Ovary (tissue), 9 donors: ENCODE measurements around the gene COL26A1. TPM values are rescaled to one million over a fixed set of nuclear protein-coding genes. Genes with fewer than 3 reads are reported as not detected.

Source experiments
- DNase-seq, 5 donors: peaks; one replicate each; pipeline ENCODE4 v3.0.0-alpha.2; 2019 to 2020
- H3K27ac ChIP-seq, 2 donors: fragments of 200-600 bp; one replicate each; pipeline versions ENCODE4 v1.5.1 to v1.8.0; 2019 to 2022
- H3K27me3 ChIP-seq: fragments of 200-600 bp; one replicate; pipeline ENCODE4 v1.8.0; 2022
- H3K36me3 ChIP-seq: fragments of 200-600 bp; sonication (generic); one replicate; pipeline ENCODE4 v1.5.1; 2019
- H3K4me1 ChIP-seq: one replicate; pipeline ENCODE4 v1.8.1; 2013; ENCODE audit warnings: mild to moderate bottlenecking, moderate library complexity; ENCODE audit not compliant: insufficient read depth
- H3K4me3 ChIP-seq: fragments of 200-600 bp; sonication (generic); one replicate; pipeline ENCODE4 v1.5.1; 2017
- H3K9me3 ChIP-seq, 2 donors: fragments of 200-600 bp in 1 of 2; sonication (generic) in 1 of 2; one replicate each; pipeline versions ENCODE4 v1.5.1 to v1.8.1; 2013 to 2019; ENCODE audit warnings: mild to moderate bottlenecking in 1 of 2, moderate library complexity in 1 of 2
- EP300 ChIP-seq: sonication (generic); formaldehyde crosslinking; IDR thresholded peaks from one replicate; pipeline ENCODE4 v1.6.1; 2017; ENCODE audit warnings: antibody characterized with exemption
- POLR2A ChIP-seq: fragments of 450-650 bp; IDR thresholded peaks from one replicate; pipeline ENCODE4 v1.6.1; 2017; ENCODE audit warnings: antibody characterized with exemption, mild to moderate bottlenecking, moderate library complexity
- WGBS, 3 donors: extraction: QIAGEN DNeasy Blood & Tissue Kit in 1 of 3; methylation state at CpG; one replicate each; pipeline versions ENCODE4 v1.1.5 to v1.1.7; 2013 to 2017; 5-methylcytosine and 5-hydroxymethylcytosine counted together
- intact Hi-C, 4 donors: fragments of 100-400 bp; cut with DNase I; formaldehyde crosslinking; loops; one replicate each; pipeline versions ENCODE4 v1.11.0 to v1.15.1; 2022 to 2023
- polyA plus RNA-seq, 2 donors: library from polyadenylated mRNA; stranded (reverse); fragments of 200-250 nt in 1 of 2; fragments of 350-450 nt in 1 of 2; fragmentation: Illumina TruSeq in 1 of 2; extraction: RNeasy Lipid Tissue Mini Kit (QIAGEN cat#74804) in 1 of 2; gene quantifications; one replicate each; pipeline ENCODE4 v1.2.3, GENCODE V29; 2013 to 2014
- total RNA-seq, 7 donors: library from RNA; depleted of rRNA in 2 of 7; stranded (reverse); fragments of >200 nt in 2 of 7; fragmentation: NEBNext Ultra II Directional in 3 of 7; extraction: Animal tissue kit (Norgen Biotek cat#: 25700) in 3 of 7; gene quantifications; one replicate each; pipeline versions ENCODE4 v1.1.0 to v1.2.4, GENCODE V29; 2016 to 2023
- TF ChIP-seq, protein P1 (sequence below), 3 donors: fragments of 450-650 bp in 2 of 3; fragments of 200-600 bp in 1 of 3; IDR thresholded peaks; one replicate each; pipeline versions ENCODE4 v1.5.1 to v1.8.0; 2016 to 2022; ENCODE audit warnings: antibody characterized with exemption in 3 of 3, mild to moderate bottlenecking in 1 of 3
- donor health status: DM: no; HTN: no; CAD: no; lungs with moderate emphysema.
- donor health status: DM: no; HTN: no; CAD: no.
- donor health status: Bipolar disorder and iron deficiency.
- donor health status: DM: yes; HTN: yes; CAD: no.
- donor health status: DM: no; HTN: no; CAD: no.
- donor health status: DM: yes; HTN: yes; CAD: no.

COL26A1 gene
- total and polyA plus RNA-seq, 9 donors, result 0.17 to 2.3 (median 0.40) TPM

DNA sequence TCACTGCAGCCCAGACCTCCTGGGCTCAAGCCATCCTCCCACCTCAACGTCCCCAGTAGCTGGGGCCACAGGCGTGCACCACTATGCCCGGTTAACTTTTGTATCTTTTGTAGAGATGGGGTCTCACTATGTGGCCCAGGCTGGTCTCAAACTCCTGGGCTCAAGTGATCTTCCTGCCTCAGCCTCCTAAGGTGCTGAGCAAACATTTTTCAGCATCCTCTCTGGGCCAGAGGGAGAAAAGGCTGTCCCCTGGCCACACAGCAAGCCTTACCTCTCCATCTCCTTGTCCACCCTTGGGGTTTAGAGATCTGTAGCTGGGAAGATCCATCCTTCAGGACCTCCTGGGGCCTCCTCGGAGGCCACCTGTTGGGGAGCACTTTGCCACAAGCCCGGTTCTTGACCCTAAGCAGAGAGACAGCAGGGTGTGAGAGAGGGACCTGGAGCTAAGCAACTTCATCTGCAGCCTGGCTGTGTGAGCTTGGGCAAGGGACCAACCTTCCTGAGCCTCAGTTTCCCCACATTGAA is 180.6 kb downstream of the COL26A1 start:
- Histone ChIP-seq H3K36me3 (no peaks in the 10 kb centered on the region), H3K27me3 (no peaks in the 10 kb centered on the region), H3K4me1 (no peaks in the 10 kb centered on the region), H3K4me3 (no peak overlapping the region), H3K27ac (no peak overlapping the region), H3K9me3 (no peaks in the 10 kb centered on the region)
- TF ChIP-seq POLR2A (no peak), EP300 (no peak)
- TF ChIP-seq, protein P1, sequence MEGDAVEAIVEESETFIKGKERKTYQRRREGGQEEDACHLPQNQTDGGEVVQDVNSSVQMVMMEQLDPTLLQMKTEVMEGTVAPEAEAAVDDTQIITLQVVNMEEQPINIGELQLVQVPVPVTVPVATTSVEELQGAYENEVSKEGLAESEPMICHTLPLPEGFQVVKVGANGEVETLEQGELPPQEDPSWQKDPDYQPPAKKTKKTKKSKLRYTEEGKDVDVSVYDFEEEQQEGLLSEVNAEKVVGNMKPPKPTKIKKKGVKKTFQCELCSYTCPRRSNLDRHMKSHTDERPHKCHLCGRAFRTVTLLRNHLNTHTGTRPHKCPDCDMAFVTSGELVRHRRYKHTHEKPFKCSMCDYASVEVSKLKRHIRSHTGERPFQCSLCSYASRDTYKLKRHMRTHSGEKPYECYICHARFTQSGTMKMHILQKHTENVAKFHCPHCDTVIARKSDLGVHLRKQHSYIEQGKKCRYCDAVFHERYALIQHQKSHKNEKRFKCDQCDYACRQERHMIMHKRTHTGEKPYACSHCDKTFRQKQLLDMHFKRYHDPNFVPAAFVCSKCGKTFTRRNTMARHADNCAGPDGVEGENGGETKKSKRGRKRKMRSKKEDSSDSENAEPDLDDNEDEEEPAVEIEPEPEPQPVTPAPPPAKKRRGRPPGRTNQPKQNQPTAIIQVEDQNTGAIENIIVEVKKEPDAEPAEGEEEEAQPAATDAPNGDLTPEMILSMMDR (IDR thresholded peaks at IDR 0.05), result no peak
- intact Hi-C loops, result loop anchor here in 3 of 4 donors (2.0 to 10.0 kb wide), 3 partner anchors 729 to 851 kb away; partner anchors contain the start of gene PRKRIP1 (in 1 of the 3)
- DNase-seq, result no peak
- WGBS, 3 donors, result 35 to 37% (median 36%) methylated on average over 5 of the region's 5 CpGs

DNA sequence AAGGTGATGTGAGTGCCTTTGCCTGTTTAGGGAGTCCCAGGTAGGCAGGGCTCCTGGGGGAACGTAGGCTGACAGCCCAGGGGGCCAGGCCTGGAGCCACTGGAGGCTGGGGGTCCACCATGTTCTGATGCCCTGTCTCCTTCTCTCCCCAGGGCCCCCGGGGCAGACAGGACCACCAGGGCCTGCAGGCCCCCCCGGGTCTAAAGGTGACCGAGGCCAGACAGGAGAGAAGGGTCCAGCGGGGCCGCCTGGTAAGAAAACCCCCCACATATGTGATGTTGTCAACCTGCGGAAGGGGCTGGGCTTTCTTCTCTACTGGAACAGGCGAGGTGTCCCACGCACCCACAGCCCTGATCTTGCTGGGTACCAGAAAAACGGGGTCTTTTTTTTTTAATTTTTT is 181.2 kb downstream of the COL26A1 start:
- intact Hi-C loops, result loop anchor here in 3 of 4 donors (2.0 to 10.0 kb wide), 3 partner anchors 728 to 851 kb away; partner anchors contain the start of gene PRKRIP1 (in 1 of the 3)
- no peak overlapping the region for H3K4me3 ChIP-seq

DNA sequence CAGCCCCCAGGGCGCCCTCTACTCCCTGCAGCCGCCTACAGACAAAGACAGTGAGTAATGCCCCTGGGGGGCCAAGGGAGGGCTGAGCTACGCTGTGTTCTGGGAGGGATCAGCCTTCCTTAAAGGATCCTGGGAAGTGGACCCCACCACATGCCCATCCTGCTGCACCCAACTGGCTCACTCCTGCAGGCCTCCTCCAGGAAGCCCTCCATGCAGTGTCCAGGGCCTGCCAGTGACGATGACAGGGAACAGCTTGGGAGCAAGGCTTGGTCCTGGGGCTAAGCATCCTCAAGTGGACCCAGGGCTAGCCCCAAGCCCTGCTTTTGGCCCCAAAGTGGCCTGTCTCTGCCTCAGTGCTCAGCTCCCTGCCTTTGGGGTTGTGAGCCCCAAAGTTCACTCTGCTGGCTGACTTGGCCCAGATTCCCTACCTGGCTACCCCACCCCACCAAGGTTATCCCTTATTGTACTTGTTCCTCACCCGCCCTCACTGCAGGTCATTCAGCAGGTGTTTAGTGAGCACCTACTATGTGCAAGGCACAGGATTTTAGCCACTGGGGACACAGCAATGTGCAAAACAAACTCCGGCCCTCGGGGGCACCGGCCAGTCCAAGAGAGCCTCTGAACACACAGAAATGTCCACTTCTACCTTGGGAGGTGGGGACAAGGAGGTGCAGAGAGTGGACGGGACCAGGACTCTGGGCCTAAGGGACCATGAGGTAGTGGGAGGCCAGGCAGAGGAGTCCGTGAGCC is 182.9 kb downstream of the COL26A1 start:
- Histone ChIP-seq H3K27ac (no peak overlapping the region), H3K27me3 (no peaks in the 10 kb centered on the region), H3K4me1 (no peaks in the 10 kb centered on the region), H3K4me3 (no peak overlapping the region), H3K9me3 (no peaks in the 10 kb centered on the region), H3K36me3 (no peaks in the 10 kb centered on the region)
- intact Hi-C loops, result loop anchor here in 2 of 4 donors (5.0 to 10.0 kb wide), 2 partner anchors 727 to 849 kb away; partner anchors contain the start of gene PRKRIP1 (in 1 of the 2)
- no peak for DNase-seq
- WGBS, 3 donors, result 83 to 86% (median 83%) methylated on average over 10 of the region's 10 CpGs
- TF ChIP-seq EP300 (no peak), POLR2A (no peak)
- TF ChIP-seq, protein P1 (IDR thresholded peaks at IDR 0.05), result no peak

More for the DNA sequence above, 181.2 kb downstream of the COL26A1 start:
- no peak for TF ChIP-seq EP300
- Histone ChIP-seq H3K36me3 (no peaks in the 10 kb centered on the region), H3K27me3 (no peaks in the 10 kb centered on the region), H3K9me3 (no peaks in the 10 kb centered on the region), H3K27ac (no peak overlapping the region), H3K4me1 (no peaks in the 10 kb centered on the region)
- DNase-seq, result no peak
- 79 to 96% (median 87%) methylated on average over 10 of the region's 10 CpGs for WGBS, 3 donors

DNA sequence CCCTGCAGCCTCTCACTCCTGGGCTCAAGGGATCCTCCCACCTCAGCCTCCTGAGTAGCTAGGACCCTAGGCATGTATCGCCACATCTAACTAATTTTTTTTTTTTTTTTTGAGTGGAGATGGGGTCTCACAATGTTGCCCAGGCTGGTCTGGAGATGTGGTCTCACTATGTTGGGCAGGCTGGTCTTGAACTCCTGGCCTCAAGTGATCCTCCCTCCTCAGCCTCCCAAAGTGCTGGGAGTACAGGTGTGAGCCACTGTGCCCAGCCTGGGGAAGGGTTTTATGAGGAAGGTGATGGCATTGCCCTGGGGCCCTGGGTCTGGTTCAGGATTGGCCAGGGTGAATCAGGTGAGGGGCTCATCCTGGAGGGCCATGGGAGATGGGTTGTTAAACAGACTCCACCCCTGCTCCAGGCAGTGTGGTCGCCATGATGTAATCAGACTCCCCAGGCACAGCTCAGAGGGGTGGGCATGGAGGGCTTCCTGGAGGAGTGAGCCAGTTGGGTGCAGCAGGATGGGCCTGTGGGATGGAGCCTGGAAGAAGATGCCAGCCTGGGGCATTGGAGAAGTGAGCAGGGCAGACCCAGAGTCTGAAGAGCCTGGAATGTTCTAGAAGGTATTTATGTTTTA is 183.7 kb downstream of the COL26A1 start:
- H3K9me3 ChIP-seq, result no peaks in the 10 kb centered on the region
- intact Hi-C loops, result loop anchor here in 2 of 4 donors (5.0 to 10.0 kb wide), 2 partner anchors 726 to 848 kb away; partner anchors contain the start of gene PRKRIP1 (in 1 of the 2)
- no peaks in the 10 kb centered on the region for H3K4me1 ChIP-seq
- H3K36me3 ChIP-seq, result no peaks in the 10 kb centered on the region
- WGBS, 3 donors, result 79 to 96% (median 90%) methylated on average over 2 of the region's 2 CpGs
- no peak for DNase-seq
- no peaks in the 10 kb centered on the region for H3K27me3 ChIP-seq
- H3K27ac ChIP-seq, result no peak overlapping the region
- TF ChIP-seq, protein P1 (IDR thresholded peaks at IDR 0.05), result no peak
- TF ChIP-seq EP300 (no peak), POLR2A (no peak)
- no peak overlapping the region for H3K4me3 ChIP-seq
